Parathyroid adenoma (tissue), 2 donors: ENCODE data around the gene AMIGO2.

Experiments used
- H2AFZ ChIP-seq: fragments of 300-600 bp; sonication (generic); one replicate; pipeline ENCODE4 v1.7.0; 2017; ENCODE audit warnings: antibody characterized with exemption, mild to moderate bottlenecking
- H3K27ac ChIP-seq: fragments of 300-600 bp; sonication (generic); one replicate; pipeline ENCODE4 v1.7.0; 2017
- H3K27me3 ChIP-seq: fragments of 300-600 bp; sonication (generic); one replicate; pipeline ENCODE4 v1.7.0; 2017; ENCODE audit warnings: low read length; ENCODE audit not compliant: control insufficient read depth, insufficient read depth
- H3K36me3 ChIP-seq: fragments of 300-600 bp; sonication (generic); one replicate; pipeline ENCODE4 v1.7.0; 2017; ENCODE audit warnings: low read length; ENCODE audit not compliant: control insufficient read depth, insufficient read depth
- H3K4me1 ChIP-seq: fragments of 300-600 bp; sonication (generic); one replicate; pipeline ENCODE4 v1.7.0; 2017; ENCODE audit warnings: control low read depth
- H3K4me2 ChIP-seq: fragments of 300-600 bp; sonication (generic); one replicate; pipeline ENCODE4 v1.7.0; 2017; ENCODE audit warnings: low read length
- H3K4me3 ChIP-seq: fragments of 300-600 bp; sonication (generic); one replicate; pipeline ENCODE4 v1.7.0; 2017; ENCODE audit warnings: low read depth, low read length
- H3K79me2 ChIP-seq: fragments of 300-600 bp; sonication (generic); one replicate; pipeline ENCODE4 v1.7.0; 2017; ENCODE audit warnings: control low read depth
- H3K9ac ChIP-seq: fragments of 300-600 bp; sonication (generic); one replicate; pipeline ENCODE4 v1.7.0; 2017; ENCODE audit warnings: mild to moderate bottlenecking
- H3K9me3 ChIP-seq: fragments of 300-600 bp; sonication (generic); one replicate; pipeline ENCODE4 v1.7.0; 2017; ENCODE audit warnings: low read length; ENCODE audit not compliant: control insufficient read depth
- CTCF ChIP-seq: fragments of 300-600 bp; sonication (generic); IDR thresholded peaks from one replicate; pipeline ENCODE4 v1.7.0; 2017; ENCODE audit warnings: antibody characterized with exemption, mild to moderate bottlenecking
- donor health status: primary hyperparathyroidism.

Gene AMIGO2

DNA sequence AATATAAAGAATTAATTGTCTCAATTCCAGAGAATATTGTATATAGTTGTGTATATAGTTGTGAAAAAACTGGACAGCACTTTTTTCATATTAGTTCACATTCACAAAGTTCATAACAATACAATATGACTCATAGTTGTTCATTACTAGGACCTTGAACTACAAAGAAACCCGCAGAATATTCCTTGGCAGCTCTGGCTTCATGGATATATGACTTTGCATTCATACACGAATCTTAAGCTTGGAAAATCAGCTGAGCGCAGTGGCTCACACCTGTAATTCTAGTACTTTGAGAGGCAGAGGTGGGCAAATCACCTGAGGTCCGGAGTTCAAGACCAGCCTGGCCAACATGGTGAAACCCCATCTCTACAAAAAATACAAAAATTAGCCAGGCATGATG is 38.4 kb downstream of the AMIGO2 start:
- Histone ChIP-seq H3K36me3 (no peaks in the 10 kb centered on the region), H3K4me2 (no peak overlapping the region), H3K27ac (no peak overlapping the region), H3K4me3 (no peak overlapping the region), H3K9me3 (no peaks in the 10 kb centered on the region), H3K4me1 (no peaks in the 10 kb centered on the region), H3K27me3 (no peaks in the 10 kb centered on the region), H3K9ac (no peak overlapping the region), H2AFZ (no peak overlapping the region), H3K79me2 (no peaks in the 10 kb centered on the region)
- no peak for TF ChIP-seq CTCF

- Histone ChIP-seq H3K79me2 (no peaks in the 10 kb centered on the region), H3K4me1 (no peaks in the 10 kb centered on the region), H3K9ac (no peak overlapping the region), H3K4me3 (no peak overlapping the region), H3K27ac (no peak overlapping the region), H3K4me2 (no peak overlapping the region), H2AFZ (no peak overlapping the region), H3K27me3 (no peaks in the 10 kb centered on the region), H3K9me3 (no peaks in the 10 kb centered on the region), H3K36me3 (no peaks in the 10 kb centered on the region)
- TF ChIP-seq CTCF: no peak
Observed at GRCh38 chr12:47039756-47040155, 40.0 kb downstream of the AMIGO2 start.

DNA sequence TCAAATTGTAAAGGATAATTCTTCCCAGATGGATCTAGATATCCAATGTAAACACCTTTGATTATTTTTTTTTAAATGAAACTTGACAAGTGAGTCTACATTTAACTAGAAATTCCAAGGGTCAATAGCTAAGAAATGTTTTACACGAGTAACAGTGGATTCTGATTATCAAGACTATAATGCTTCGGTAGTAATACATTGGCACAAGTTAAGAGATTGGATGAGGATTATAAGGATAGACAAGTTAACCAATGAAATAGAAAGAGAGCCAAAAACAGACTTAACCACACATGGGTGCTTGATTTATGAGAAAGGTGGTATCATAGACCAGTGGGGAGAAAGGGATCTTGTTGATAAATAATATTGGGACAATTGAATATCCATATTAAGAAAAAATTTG is 40.7 kb downstream of the AMIGO2 start:
- no peaks in the 10 kb centered on the region for H3K27me3 ChIP-seq
- H3K36me3 ChIP-seq: no peaks in the 10 kb centered on the region
- H3K4me1 ChIP-seq: peaks cover 2% of the 10 kb centered on the region
- no peak for TF ChIP-seq CTCF
- no peak overlapping the region for H3K9ac ChIP-seq
- H2AFZ ChIP-seq: no peak overlapping the region
- H3K9me3 ChIP-seq: no peaks in the 10 kb centered on the region
- H3K79me2 ChIP-seq: no peaks in the 10 kb centered on the region
- no peak overlapping the region for H3K4me2 ChIP-seq
- H3K27ac ChIP-seq: no peak overlapping the region
- no peak overlapping the region for H3K4me3 ChIP-seq

DNA sequence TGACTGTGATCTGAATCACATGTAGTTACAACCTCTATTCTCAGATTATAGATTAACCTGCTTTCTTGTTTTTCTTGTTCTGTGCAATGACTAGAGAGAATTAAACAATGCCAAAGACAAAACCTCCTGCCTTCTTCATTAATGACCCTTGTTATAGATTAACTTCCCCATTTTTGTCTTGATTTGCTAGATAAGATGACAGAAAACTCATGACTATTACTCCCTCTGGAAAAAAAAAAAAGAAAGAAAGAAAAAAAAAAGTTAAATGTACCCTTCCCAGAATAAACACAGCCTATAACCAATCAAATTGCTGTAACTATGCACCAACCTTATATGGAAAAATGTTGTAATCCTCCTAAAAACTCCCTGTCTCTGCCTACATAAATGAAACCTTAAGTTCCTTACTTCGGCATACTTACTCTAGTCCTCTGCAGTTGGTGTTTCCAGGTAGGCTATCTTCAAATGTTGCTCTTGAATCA is 41.5 kb downstream of the AMIGO2 start:
- Histone ChIP-seq H3K36me3 (no peaks in the 10 kb centered on the region), H3K9ac (no peak overlapping the region), H3K27ac (no peak overlapping the region), H3K9me3 (no peaks in the 10 kb centered on the region), H3K4me1 (peaks cover 2% of the 10 kb centered on the region), H2AFZ (no peak overlapping the region), H3K4me2 (no peak overlapping the region), H3K27me3 (no peaks in the 10 kb centered on the region), H3K4me3 (no peak overlapping the region), H3K79me2 (no peaks in the 10 kb centered on the region)
- no peak for TF ChIP-seq CTCF

DNA sequence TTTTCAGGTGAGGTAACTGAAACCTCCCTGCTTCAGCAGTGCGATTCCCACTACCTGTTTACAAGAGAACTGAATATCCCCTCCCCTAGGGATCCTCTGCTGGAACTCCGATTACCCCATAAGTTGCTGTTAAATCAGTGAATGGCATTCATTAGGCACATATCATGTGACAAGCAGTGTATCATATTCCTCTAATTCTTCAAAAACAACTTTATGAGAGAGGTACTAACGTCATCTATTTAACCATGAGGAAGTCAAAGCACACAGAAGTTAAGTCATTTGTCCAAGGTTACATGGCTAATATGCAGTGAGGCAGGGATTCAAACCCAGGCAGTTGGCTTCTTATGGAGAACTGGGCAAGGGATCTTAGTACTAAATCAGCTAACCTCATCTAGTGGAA is 44.3 kb downstream of the AMIGO2 start:
- H3K4me3 ChIP-seq: no peak overlapping the region
- H2AFZ ChIP-seq: no peak overlapping the region
- H3K9ac ChIP-seq: no peak overlapping the region
- no peak overlapping the region for H3K4me2 ChIP-seq
- no peaks in the 10 kb centered on the region for H3K79me2 ChIP-seq
- no peak overlapping the region for H3K27ac ChIP-seq
- peaks cover 2% of the 10 kb centered on the region for H3K4me1 ChIP-seq
- H3K9me3 ChIP-seq: no peaks in the 10 kb centered on the region
- no peaks in the 10 kb centered on the region for H3K27me3 ChIP-seq
- TF ChIP-seq CTCF: no peak
- no peaks in the 10 kb centered on the region for H3K36me3 ChIP-seq
